Omental fat pad (tissue), 4 donors: ENCODE results near the gene PLA2G12B. TPM values are rescaled to one million over a fixed set of nuclear protein-coding genes. Genes with fewer than 3 reads are reported as not detected.
"Not testable (repeated sequence)": the region's sequence is repeated elsewhere in the genome, so short reads cannot be mapped to it uniquely, and the experiment has no call there.

Source experiments
- ATAC-seq: fragments of 150-250 bp; one replicate; pipeline ENCODE4 v1.9.1; 2016; ENCODE audit warnings: mild to moderate bottlenecking, moderate library complexity; ENCODE audit not compliant: low FRiP score
- DNase-seq: peaks from one replicate; pipeline ENCODE4 v3.0.0-alpha.2; 2019; ENCODE audit warnings: low spot score
- total RNA-seq, 4 donors: library from RNA; depleted of rRNA; stranded (reverse); fragments of >200 nt; gene quantifications; one replicate each; pipeline ENCODE4 v1.1.0, GENCODE V29; 2016
- TF ChIP-seq, protein P1 (sequence below), 3 donors: fragments of 450-650 bp; IDR thresholded peaks; one replicate each; pipeline ENCODE4 v1.5.1; 2016 to 2017; ENCODE audit warnings: antibody characterized with exemption in 3 of 3, mild to moderate bottlenecking in 3 of 3, moderate library complexity in 2 of 3

Gene PLA2G12B
- total RNA-seq, 4 donors from 2014 or later: not detected

DNA sequence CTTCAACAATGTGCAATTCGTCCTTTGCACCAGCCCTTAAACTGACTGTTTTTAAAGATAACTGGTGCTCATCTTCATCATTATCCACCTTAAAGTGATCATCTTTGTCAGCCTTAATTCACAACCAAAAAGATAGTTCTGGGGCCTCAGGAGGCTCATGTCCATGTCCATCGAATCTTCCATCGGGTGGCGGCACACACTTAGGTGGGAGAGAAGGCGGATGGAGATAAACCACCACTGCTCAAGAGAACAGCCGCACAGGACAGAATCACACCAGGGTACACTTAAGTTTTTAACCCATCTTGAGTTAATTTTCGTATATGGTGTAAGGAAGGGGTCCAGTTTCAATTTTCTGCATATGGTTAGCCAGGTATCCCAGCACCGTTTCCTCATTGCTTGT is 36.3 kb downstream of the PLA2G12B start:
- ATAC-seq (no peak), DNase-seq (no peak)
- TF ChIP-seq, protein P1, sequence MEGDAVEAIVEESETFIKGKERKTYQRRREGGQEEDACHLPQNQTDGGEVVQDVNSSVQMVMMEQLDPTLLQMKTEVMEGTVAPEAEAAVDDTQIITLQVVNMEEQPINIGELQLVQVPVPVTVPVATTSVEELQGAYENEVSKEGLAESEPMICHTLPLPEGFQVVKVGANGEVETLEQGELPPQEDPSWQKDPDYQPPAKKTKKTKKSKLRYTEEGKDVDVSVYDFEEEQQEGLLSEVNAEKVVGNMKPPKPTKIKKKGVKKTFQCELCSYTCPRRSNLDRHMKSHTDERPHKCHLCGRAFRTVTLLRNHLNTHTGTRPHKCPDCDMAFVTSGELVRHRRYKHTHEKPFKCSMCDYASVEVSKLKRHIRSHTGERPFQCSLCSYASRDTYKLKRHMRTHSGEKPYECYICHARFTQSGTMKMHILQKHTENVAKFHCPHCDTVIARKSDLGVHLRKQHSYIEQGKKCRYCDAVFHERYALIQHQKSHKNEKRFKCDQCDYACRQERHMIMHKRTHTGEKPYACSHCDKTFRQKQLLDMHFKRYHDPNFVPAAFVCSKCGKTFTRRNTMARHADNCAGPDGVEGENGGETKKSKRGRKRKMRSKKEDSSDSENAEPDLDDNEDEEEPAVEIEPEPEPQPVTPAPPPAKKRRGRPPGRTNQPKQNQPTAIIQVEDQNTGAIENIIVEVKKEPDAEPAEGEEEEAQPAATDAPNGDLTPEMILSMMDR (IDR thresholded peaks at IDR 0.05): no peak

DNA sequence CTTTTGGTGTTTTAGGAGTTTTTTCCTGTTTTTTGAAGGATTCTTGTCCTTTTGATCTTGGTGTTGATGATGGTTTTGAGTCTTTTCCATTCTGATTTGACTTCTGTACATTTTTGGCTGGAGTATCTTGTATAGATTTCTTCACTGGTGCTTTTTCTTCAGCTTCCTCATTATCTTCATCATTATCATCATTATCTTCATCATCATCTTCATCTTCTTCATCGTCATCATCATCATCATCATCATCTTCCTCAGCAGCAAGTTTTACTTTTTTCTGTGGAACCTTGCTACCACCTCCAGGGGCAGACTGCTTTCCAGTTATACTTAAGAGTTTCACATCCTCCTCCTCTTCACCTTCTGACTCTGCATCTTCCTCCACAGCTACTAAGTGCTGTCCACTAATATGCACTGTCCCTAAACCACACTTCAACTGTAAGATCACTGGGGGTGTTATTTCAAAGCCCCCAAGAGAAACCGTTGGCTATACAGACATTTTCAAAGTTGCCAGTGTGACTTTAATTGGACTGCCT is 36.7 kb downstream of the PLA2G12B start:
- not testable (repeated sequence) for DNase-seq, ATAC-seq

DNA sequence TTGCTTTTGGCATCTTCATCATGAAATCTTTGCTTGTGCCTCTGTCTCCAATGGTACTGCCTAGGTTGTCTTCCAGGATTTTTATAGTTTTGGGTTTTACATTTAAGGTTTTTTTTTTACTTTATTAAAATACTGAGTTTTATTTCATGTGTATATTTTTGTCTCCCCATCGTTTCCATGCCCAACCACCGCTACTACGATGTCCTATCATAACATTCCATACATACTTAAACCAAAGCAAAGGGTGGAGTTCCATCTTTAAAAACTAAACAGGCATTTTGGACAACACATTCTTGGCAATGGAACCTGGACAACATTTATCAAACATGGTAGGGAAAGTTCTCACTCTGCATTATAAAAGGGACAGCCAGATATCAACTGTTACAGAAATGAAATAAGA is 37.4 kb downstream of the PLA2G12B start:
- not testable (repeated sequence) for ATAC-seq, DNase-seq

DNA sequence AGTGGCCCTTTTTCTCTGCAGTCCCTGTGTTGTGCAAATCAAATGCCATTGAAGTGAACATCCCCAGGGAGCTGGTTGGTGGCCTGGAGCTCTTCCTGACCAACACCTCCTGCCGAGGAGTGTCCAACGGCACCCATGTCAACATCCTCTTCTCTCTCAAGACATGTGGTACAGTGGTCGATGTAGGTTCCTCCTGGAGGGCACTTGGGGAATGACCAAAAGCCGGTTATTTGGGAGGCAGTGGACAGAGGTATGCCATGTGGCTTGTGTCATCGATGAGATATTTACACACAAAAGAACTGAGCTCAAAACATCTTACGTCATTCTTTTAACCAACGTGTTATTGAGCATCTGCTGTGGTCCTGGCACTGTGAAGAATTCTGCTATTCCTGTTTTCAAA is 41.3 kb downstream of the PLA2G12B start:
- no peak for DNase-seq
- no peak for ATAC-seq
- TF ChIP-seq, protein P1 (IDR thresholded peaks at IDR 0.05): no peak

DNA sequence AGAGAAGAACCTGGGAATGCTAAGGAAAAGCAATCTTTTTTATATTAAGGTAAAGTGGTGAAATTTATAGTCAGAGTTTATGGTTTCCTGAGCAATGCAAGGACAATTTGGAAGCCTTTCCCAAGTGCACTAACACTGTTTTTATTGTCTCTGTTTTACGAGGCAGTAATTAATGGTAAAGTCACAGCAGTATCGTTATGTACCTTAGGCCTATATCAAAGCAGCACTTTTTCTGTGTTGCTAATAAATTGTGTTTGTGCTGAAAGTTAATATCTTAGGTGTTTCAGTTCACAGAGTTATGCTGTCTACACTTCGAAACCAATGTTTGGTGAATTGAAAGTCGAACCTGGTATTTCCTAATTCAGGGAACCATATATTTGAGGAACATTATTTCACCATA is 41.9 kb downstream of the PLA2G12B start:
- no peak for ATAC-seq
- TF ChIP-seq, protein P1 (IDR thresholded peaks at IDR 0.05): no peak

DNA sequence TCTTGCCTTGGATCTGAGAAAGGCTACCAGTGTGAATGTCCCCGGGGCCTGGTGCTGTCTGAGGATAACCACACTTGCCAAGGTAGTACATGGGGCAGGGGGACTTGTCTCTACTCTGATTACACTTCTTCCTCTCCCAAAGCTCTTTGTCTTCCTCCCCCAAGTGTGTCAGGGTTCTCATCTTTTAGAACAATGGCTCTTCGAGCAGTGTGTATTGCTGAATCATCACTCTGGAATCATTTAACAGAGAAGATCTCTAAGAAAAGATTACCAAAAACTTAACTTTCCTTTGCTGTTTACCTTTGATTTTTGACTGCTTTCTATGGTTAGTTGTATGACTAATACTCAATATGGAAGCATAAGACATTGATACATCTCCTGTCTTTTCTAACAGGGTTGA is 42.8 kb downstream of the PLA2G12B start:
- TF ChIP-seq, protein P1 (IDR thresholded peaks at IDR 0.05): no peak
- no peak for DNase-seq
- ATAC-seq: no peak

More for the DNA sequence above, 41.9 kb downstream of the PLA2G12B start:
- no peak for DNase-seq

DNA sequence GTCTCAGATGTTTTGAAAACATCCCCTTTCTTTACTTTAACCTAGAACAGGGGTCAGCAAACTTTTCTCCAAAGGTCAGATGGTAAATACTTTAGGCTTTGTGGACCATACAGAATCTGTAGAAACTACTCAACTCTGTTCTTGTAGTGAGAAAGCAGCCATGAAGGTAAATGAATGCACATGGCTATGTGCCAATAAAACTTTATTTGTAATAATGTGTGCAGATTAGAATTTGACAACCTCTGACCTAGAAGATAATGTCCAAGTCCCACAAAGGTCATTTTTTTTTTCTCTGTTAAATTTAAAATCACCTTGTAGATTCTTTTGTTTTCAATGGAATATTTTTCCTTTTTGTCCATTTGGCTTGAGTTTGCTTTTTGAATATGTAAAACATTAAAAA is 43.9 kb downstream of the PLA2G12B start:
- no peak for ATAC-seq
- TF ChIP-seq, protein P1 (IDR thresholded peaks at IDR 0.05): no peak

DNA sequence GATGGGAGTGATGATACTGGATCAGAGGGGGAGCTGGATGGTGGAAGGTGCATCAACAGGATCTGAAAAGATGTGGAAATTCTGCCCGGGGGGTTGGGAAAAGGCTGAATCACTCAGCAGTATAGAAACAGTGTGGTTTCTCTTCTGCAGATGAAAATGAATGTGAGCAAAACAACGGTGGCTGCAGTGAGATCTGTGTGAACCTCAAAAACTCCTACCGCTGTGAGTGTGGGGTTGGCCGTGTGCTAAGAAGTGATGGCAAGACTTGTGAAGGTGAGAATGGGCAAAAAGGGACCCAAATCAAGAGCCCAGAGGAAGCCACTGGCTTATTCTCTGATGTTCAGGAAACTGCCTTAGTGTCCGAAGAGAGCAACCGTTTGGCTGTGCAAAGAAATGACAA is 48.2 kb downstream of the PLA2G12B start:
- TF ChIP-seq, protein P1 (IDR thresholded peaks at IDR 0.05): no peak
- DNase-seq (no peak), ATAC-seq (no peak)

More for the DNA sequence above, 43.9 kb downstream of the PLA2G12B start:
- no peak for DNase-seq
